ENCODE data around the gene TBC1D17.

DNA sequence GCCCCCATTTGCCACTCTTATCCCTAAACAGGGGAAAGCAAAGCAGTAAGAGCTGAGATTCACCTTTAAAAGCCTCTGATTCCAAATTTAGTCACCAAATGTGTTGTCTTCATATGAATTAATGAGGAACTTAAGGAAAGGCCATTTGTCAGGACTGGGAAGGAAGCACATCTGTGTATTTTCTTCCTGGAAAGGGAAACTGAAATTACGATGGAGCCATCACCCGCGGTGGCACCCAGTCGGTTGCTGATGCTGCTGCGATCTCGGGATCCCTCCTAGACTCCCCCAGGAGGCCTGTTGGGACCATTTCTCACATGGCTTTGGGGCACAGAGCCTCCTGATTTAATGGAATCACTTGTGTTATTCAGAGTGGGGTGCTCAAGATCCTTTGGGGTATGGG, 26.6 kb downstream of the TBC1D17 start:
- TF ChIP-seq, protein P1, sequence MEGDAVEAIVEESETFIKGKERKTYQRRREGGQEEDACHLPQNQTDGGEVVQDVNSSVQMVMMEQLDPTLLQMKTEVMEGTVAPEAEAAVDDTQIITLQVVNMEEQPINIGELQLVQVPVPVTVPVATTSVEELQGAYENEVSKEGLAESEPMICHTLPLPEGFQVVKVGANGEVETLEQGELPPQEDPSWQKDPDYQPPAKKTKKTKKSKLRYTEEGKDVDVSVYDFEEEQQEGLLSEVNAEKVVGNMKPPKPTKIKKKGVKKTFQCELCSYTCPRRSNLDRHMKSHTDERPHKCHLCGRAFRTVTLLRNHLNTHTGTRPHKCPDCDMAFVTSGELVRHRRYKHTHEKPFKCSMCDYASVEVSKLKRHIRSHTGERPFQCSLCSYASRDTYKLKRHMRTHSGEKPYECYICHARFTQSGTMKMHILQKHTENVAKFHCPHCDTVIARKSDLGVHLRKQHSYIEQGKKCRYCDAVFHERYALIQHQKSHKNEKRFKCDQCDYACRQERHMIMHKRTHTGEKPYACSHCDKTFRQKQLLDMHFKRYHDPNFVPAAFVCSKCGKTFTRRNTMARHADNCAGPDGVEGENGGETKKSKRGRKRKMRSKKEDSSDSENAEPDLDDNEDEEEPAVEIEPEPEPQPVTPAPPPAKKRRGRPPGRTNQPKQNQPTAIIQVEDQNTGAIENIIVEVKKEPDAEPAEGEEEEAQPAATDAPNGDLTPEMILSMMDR (conservative IDR thresholded peaks at IDR 0.05 in 1 of 2, IDR thresholded peaks at IDR 0.05 in 1 of 2; ENCODE audit: extremely low read depth in 1 of 2, insufficient read depth in 1 of 2, low read depth in 1 of 2, low read length in 2 of 2), result no peak
- no peak for TF ChIP-seq EZH2 (IDR thresholded peaks at IDR 0.05; ENCODE audit: borderline replicate concordance, low read length)
